Endothelial cell of umbilical vein (primary cell): ENCODE data around the gene PSMB7. TPM values are rescaled to one million over a fixed set of nuclear protein-coding genes. Genes with fewer than 3 reads are reported as not detected.

Source experiments
- BruUV-seq: library from RNA; stranded (reverse); fragments of 400-500 nt; replicated peaks from 2 replicates; lab custom pipeline; 2021; lab: Mats Ljungman, UMichigan
- CTCF ChIA-PET: fragments of 300-600, 350-600 bp; sonication (Branson Sonifier 250); formaldehyde crosslinking; loops from one replicate; lab custom pipeline; 2021; ENCODE audit warnings: antibody characterized with exemption, inconsistent platforms; lab: Charles Lee
- POLR2A ChIA-PET: fragments of 300-600, 350-600 bp; sonication (Branson Sonifier 250); formaldehyde crosslinking; loops from one replicate; lab custom pipeline; 2021; ENCODE audit warnings: antibody characterized with exemption, inconsistent platforms; lab: Charles Lee
- DNase-seq: peaks from one replicate; pipeline ENCODE4 v3.0.0-alpha.2; 2011; ENCODE audit warnings: low read depth, low spot score
- FAIRE-seq: peaks from 2 replicates; lab custom pipeline; 2011; peaks lifted over from hg19 to GRCh38; lab: Jason Lieb, UNC
- H2AFZ ChIP-seq: 2 replicates; pipeline ENCODE4 v1.6.0; 2012; ENCODE audit warnings: low read depth, low read length, control low read depth, inconsistent platforms
- H3K27ac ChIP-seq: 2 replicates; pipeline ENCODE4 v1.5.1; 2011; ENCODE audit warnings: low read depth, mild to moderate bottlenecking, control low read depth, low read length, moderate library complexity; ENCODE audit not compliant: insufficient read depth
- H3K27me3 ChIP-seq, 2 experiments: 2 replicates each; pipeline versions ENCODE4 v1.6.0 to v1.6.1; 2011; ENCODE audit warnings: low read length in 2 of 2, mixed read lengths in 1 of 2; ENCODE audit not compliant: control insufficient read depth in 2 of 2, insufficient read depth in 2 of 2
- H3K36me3 ChIP-seq, 2 experiments: 2 replicates in 1 of 2; 3 replicates in 1 of 2; pipeline ENCODE4 v1.5.1; 2011; ENCODE audit warnings: low read length in 2 of 2, mild to moderate bottlenecking in 1 of 2, moderate library complexity in 1 of 2; ENCODE audit not compliant: control insufficient read depth in 2 of 2, insufficient read depth in 2 of 2; ENCODE audit errors: extremely low read depth in 1 of 2
- H3K4me1 ChIP-seq: 3 replicates; pipeline ENCODE4 v1.5.1; 2011; ENCODE audit warnings: mild to moderate bottlenecking, low read length; ENCODE audit not compliant: control insufficient read depth, insufficient read depth; ENCODE audit errors: extremely low read depth
- H3K4me2 ChIP-seq: 2 replicates; pipeline ENCODE4 v1.6.1; 2011; ENCODE audit warnings: low read length, control low read depth, mixed read lengths; ENCODE audit not compliant: insufficient read depth
- H3K4me3 ChIP-seq, 3 experiments: fragments of 200-600 bp in 1 of 3; sonication (generic), shearing (Covaris generic) in 1 of 3; replicated peaks in 1 of 3; 2 replicates each; pipeline ENCODE4 v1.5.1; 2011 to 2016; ENCODE audit warnings: control low read depth in 3 of 3, low read length in 3 of 3, mild to moderate bottlenecking in 2 of 3, inconsistent platforms in 1 of 3, low read depth in 1 of 3, moderate library complexity in 1 of 3; ENCODE audit not compliant: insufficient read depth in 1 of 3
- H3K79me2 ChIP-seq: 2 replicates; pipeline ENCODE4 v1.6.0; 2012; ENCODE audit warnings: low read length, inconsistent platforms; ENCODE audit not compliant: control insufficient read depth, insufficient read depth
- H3K9ac ChIP-seq: replicated peaks from 2 replicates; pipeline ENCODE3; 2011; ENCODE audit warnings: low read length, control low read depth; ENCODE audit not compliant: insufficient read depth; ENCODE audit errors: extremely low read depth
- H3K9me1 ChIP-seq: replicated peaks from 3 replicates; pipeline ENCODE4 v1.6.0; 2011; ENCODE audit warnings: mild to moderate bottlenecking, low read length; ENCODE audit not compliant: control insufficient read depth, insufficient read depth; ENCODE audit errors: extremely low read depth
- H3K9me3 ChIP-seq: replicated peaks from 2 replicates; pipeline ENCODE4 v1.5.1; 2012; ENCODE audit warnings: low read length, inconsistent platforms; ENCODE audit not compliant: control insufficient read depth, insufficient read depth
- H4K20me1 ChIP-seq: replicated peaks from 2 replicates; pipeline ENCODE3; 2011; ENCODE audit warnings: mild to moderate bottlenecking, low read length; ENCODE audit not compliant: control insufficient read depth, insufficient read depth; ENCODE audit errors: extremely low read depth
- CTCF ChIP-seq, 2 donors: IDR thresholded peaks; 1 replicate in 1 of 2; 2 replicates in 1 of 2; pipeline ENCODE4 v1.5.1; 2011; ENCODE audit warnings: low read length in 2 of 2, mild to moderate bottlenecking in 2 of 2, moderate library complexity in 2 of 2, control low read depth in 1 of 2, inconsistent platforms in 1 of 2, low read depth in 1 of 2; ENCODE audit not compliant: insufficient read depth in 1 of 2; ENCODE audit errors: extremely low read depth in 1 of 2
- EZH2 ChIP-seq: IDR thresholded peaks from 2 replicates; pipeline ENCODE4 v1.6.1; 2012; ENCODE audit warnings: borderline replicate concordance, low read depth, mild to moderate bottlenecking, moderate library complexity, low read length, inconsistent platforms; ENCODE audit not compliant: severe bottlenecking
- FOS ChIP-seq: IDR thresholded peaks from 2 replicates; pipeline ENCODE4 v1.6.1; 2011; ENCODE audit warnings: mild to moderate bottlenecking, low read length, moderate library complexity, borderline replicate concordance; ENCODE audit not compliant: insufficient read depth
- GATA2 ChIP-seq: IDR thresholded peaks from 2 replicates; pipeline ENCODE4 v1.7.0; 2011; ENCODE audit warnings: low read depth, mild to moderate bottlenecking, moderate library complexity, mixed read lengths, low read length; ENCODE audit not compliant: insufficient read length, insufficient read depth
- MAX ChIP-seq: IDR thresholded peaks from 2 replicates; pipeline ENCODE4 v1.6.1; 2011; ENCODE audit not compliant: insufficient read depth, insufficient read length
- MYC ChIP-seq: IDR thresholded peaks from one replicate; pipeline ENCODE4 v1.6.1; 2011; ENCODE audit warnings: mild to moderate bottlenecking, low read depth, low read length
- POLR2A ChIP-seq: IDR thresholded peaks from 2 replicates; pipeline ENCODE4 v1.6.1; 2012; ENCODE audit warnings: low read depth, mild to moderate bottlenecking, control low read depth, low read length
- dilution Hi-C: fragments of 300-500 bp; cut with MboI; formaldehyde crosslinking; loops from one replicate; pipeline ENCODE4 v1.15.0; 2019; ENCODE audit warnings: low sequenced_read_pairs; ENCODE audit not compliant: extremely low pct_ligation_motif_present
- intact Hi-C: fragments of 100-400 bp; cut with micrococcal nuclease; formaldehyde crosslinking; loops from one replicate; pipeline ENCODE4 v1.10.0; 2022
- polyA plus RNA-seq, 4 experiments: library from polyadenylated mRNA; depleted of rRNA in 3 of 4; stranded (reverse) in 3 of 4; unstranded in 1 of 4; fragments of >200 nt; gene quantifications; 2 replicates each; pipeline versions ENCODE4 v1.2.1 to v1.2.3, GENCODE V29; 2011 to 2012; ENCODE audit warnings: missing spikeins in 1 of 4
- total RNA-seq: library from RNA; stranded (reverse); gene quantifications from 2 replicates; pipeline ENCODE4 v1.2.3, GENCODE V29; 2021

The PSMB7 gene
- total and polyA plus RNA-seq, 2 donors (not counting 3 experiments of a cell fraction or from before 2014, with no cell fraction given), result 227 to 366 TPM

- H3K27ac ChIP-seq, result no peak overlapping the region
- H3K9me1 ChIP-seq, result no peaks in the 10 kb centered on the region
- peaks cover 0 to 20% of the 10 kb centered on the region in 2 experiments for H3K36me3 ChIP-seq
- no peak overlapping the region for H3K4me3 ChIP-seq
- intact Hi-C loops, result no loop called here
- no peak overlapping the region for H3K4me2 ChIP-seq
- peaks cover 83% of the 10 kb centered on the region for H3K79me2 ChIP-seq
- no peaks in the 10 kb centered on the region for H3K9me3 ChIP-seq
- H3K27me3 ChIP-seq, result no peaks in the 10 kb centered on the region
- POLR2A ChIA-PET, result no interaction called here
- H3K4me1 ChIP-seq, result peaks cover 14% of the 10 kb centered on the region
- CTCF ChIA-PET, result interaction anchor here (0.6 to 1.4 kb wide), 3 partner anchors 9 to 26 kb away, joined by 3 to 5 read pairs (median 4); no protein-coding TSS in a partner anchor
- DNase-seq (no peak), FAIRE-seq (no peak)
- dilution Hi-C loops, result no loop called here
- no peak overlapping the region for H3K9ac ChIP-seq
- BruUV-seq, result no TSS peak
- TF ChIP-seq MYC (no peak), MAX (no peak), EZH2 (no peak), FOS (no peak), CTCF (IDR thresholded peaks at IDR 0.05; ENCODE audit: extremely low read depth in 1 of 2, insufficient read depth in 1 of 2, low read depth in 1 of 2, low read length in 2 of 2) (no peak), POLR2A (no peak), GATA2 (no peak)
- no peak overlapping the region for H2AFZ ChIP-seq
- H4K20me1 ChIP-seq, result peaks cover 4% of the 10 kb centered on the region
Measured at GRCh38 chr9:124384210-124384609, 31.0 kb downstream of the PSMB7 start.
